Esophagus muscularis mucosa (tissue), 4 donors: ENCODE measurements around the gene H2AZ2. TPM values are rescaled to one million over a fixed set of nuclear protein-coding genes. Genes with fewer than 3 reads are reported as not detected.

Source experiments
- DNase-seq: peaks from one replicate; pipeline ENCODE4 v3.0.0-alpha.2; 2017; ENCODE audit errors: extremely low spot score
- H3K27ac ChIP-seq, 4 donors: fragments of 200-600 bp; sonication (generic); replicated peaks in 1 of 4; 1 replicate in 3 of 4; 2 replicates in 1 of 4; pipeline ENCODE4 v1.5.1; 2016 to 2019; ENCODE audit warnings: mild to moderate bottlenecking in 1 of 4
- H3K27me3 ChIP-seq, 4 donors: fragments of 200-600 bp; sonication (generic); one replicate each; pipeline versions ENCODE4 v1.5.1 to v1.6.0; 2016 to 2019
- H3K36me3 ChIP-seq, 4 donors: fragments of 200-600 bp; sonication (generic); one replicate each; pipeline ENCODE4 v1.5.1; 2016 to 2019
- H3K4me1 ChIP-seq, 4 donors: fragments of 200-600 bp; sonication (generic); one replicate each; pipeline ENCODE4 v1.5.1; 2016 to 2019
- H3K4me3 ChIP-seq, 4 donors: fragments of 200-600 bp; sonication (generic); 1 replicate in 2 of 4; 2 replicates in 2 of 4; pipeline ENCODE4 v1.5.1; 2016 to 2019; ENCODE audit warnings: mild to moderate bottlenecking in 4 of 4, moderate library complexity in 1 of 4
- H3K9me3 ChIP-seq, 4 donors: fragments of 200-600 bp; sonication (generic); 1 replicate in 3 of 4; 2 replicates in 1 of 4; pipeline ENCODE4 v1.5.1; 2016 to 2019
- EP300 ChIP-seq: sonication (generic); formaldehyde crosslinking; IDR thresholded peaks from one replicate; pipeline ENCODE4 v1.6.1; 2017; ENCODE audit warnings: antibody characterized with exemption
- POLR2A ChIP-seq: fragments of 450-650 bp; IDR thresholded peaks from one replicate; pipeline ENCODE4 v1.6.1; 2017; ENCODE audit warnings: antibody characterized with exemption, moderate library complexity, mild to moderate bottlenecking, low read depth
- POLR2AphosphoS5 ChIP-seq, 2 donors: sonication (generic); formaldehyde crosslinking; IDR thresholded peaks; one replicate each; pipeline ENCODE4 v1.6.1; 2017; ENCODE audit warnings: antibody characterized with exemption in 2 of 2
- WGBS: methylation state at CpG from one replicate; pipeline ENCODE4 v1.1.5; 2018; 5-methylcytosine and 5-hydroxymethylcytosine counted together
- intact Hi-C: fragments of 100-400 bp; cut with DNase I; formaldehyde crosslinking; loops from one replicate; pipeline ENCODE4 v1.15.1; 2023
- total RNA-seq, 4 donors: library from RNA; depleted of rRNA; stranded (reverse); fragments of >200 nt; gene quantifications; one replicate each; pipeline versions ENCODE4 v1.1.0 to v1.2.1, GENCODE V29; 2016
- TF ChIP-seq, protein P1 (sequence below), 3 experiments: fragments of 200-600 bp in 2 of 3; fragments of 450-650 bp in 1 of 3; sonication (generic) in 2 of 3; IDR thresholded peaks; one replicate each; pipeline ENCODE4 v1.5.1; 2017 to 2019; ENCODE audit warnings: antibody characterized with exemption in 3 of 3, mild to moderate bottlenecking in 2 of 3, moderate library complexity in 1 of 3

The H2AZ2 gene
- total RNA-seq, 4 donors from 2014 or later = 175 to 227 (median 203) TPM

DNA sequence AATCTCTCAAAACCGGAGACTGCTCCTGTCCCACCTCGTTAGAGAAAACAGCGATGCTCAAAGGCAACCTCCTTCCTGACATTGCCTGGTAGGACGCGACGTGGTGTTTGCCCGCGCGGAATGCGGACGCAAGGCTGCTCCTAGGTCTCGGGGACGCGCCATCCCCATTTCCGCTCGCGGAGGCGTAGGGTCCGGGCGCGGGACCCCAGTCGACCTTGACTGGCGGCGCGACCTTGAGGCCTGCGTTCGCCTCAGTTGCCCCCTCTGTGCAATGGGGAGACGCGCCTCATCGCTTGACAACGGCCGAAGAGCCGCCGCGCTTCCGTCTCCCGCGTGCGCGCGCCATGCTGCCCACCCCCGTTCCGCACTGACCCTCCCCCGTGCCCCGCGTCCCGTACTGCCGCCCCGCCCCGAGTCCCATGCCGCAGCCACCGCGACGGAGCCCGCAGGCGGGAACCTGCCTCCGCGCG, 51.8 kb downstream of the H2AZ2 start:
- DNase-seq = no peak
- Histone ChIP-seq H3K27ac (peak overlapping the region; percentile 95 to 100 (median 100)), H3K4me1 (peaks cover 25 to 55% (median 45%) of the 10 kb centered on the region in 4 donors), H3K27me3 (no peaks in the 10 kb centered on the region), H3K9me3 (no peaks in the 10 kb centered on the region), H3K4me3 (peak overlapping the region; percentile 75 to 91 (median 86)), H3K36me3 (peaks cover 17 to 25% (median 21%) of the 10 kb centered on the region in 4 donors)
- WGBS = under 1% methylated on average over 17 of the region's 59 CpGs
- intact Hi-C loops = loop anchor here (2.0 kb wide), 1 partner anchor 51 kb away; no protein-coding TSS in a partner anchor
- TF ChIP-seq EP300 (no peak), POLR2A (peak; percentile 20), POLR2AphosphoS5 (IDR thresholded peaks at IDR 0.05) (no peak)
- TF ChIP-seq, protein P1, sequence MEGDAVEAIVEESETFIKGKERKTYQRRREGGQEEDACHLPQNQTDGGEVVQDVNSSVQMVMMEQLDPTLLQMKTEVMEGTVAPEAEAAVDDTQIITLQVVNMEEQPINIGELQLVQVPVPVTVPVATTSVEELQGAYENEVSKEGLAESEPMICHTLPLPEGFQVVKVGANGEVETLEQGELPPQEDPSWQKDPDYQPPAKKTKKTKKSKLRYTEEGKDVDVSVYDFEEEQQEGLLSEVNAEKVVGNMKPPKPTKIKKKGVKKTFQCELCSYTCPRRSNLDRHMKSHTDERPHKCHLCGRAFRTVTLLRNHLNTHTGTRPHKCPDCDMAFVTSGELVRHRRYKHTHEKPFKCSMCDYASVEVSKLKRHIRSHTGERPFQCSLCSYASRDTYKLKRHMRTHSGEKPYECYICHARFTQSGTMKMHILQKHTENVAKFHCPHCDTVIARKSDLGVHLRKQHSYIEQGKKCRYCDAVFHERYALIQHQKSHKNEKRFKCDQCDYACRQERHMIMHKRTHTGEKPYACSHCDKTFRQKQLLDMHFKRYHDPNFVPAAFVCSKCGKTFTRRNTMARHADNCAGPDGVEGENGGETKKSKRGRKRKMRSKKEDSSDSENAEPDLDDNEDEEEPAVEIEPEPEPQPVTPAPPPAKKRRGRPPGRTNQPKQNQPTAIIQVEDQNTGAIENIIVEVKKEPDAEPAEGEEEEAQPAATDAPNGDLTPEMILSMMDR (IDR thresholded peaks at IDR 0.05) = no peak

DNA sequence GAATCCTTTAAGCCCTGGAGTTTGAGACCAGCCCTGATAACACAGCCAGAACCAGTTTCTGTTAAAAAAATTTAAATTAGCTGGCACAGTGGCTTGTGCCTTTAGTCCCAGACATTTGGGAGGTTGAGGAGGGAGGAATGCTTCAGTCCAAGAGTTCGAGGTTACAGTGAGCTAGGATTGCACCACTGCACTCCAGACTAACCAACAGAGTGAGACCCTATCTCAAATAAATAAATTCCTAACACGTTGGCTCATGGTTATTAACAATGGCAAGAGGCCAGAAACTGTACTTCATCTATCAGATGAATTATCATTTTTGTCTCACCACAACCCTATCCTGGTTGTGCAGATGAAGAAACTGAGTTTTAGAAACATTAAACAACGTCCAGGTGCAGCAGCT, 53.6 kb downstream of the H2AZ2 start:
- H3K27ac ChIP-seq = peak overlapping the region; percentile 23 to 60 (median 53)
- intact Hi-C loops = loop anchor here (2.0 kb wide), 1 partner anchor 44 kb away; no protein-coding TSS in a partner anchor
- no peak overlapping the region for H3K4me3 ChIP-seq
- H3K36me3 ChIP-seq = peaks cover 0 to 8% (median 4%) of the 10 kb centered on the region in 4 donors
- TF ChIP-seq POLR2A = no peak
- no peak for TF ChIP-seq POLR2AphosphoS5 (IDR thresholded peaks at IDR 0.05)
- TF ChIP-seq EP300 = no peak
- TF ChIP-seq, protein P1 (IDR thresholded peaks at IDR 0.05) = no peak
- H3K4me1 ChIP-seq = peaks cover 17 to 42% (median 34%) of the 10 kb centered on the region in 4 donors
- H3K27me3 ChIP-seq = no peaks in the 10 kb centered on the region
- 48% methylated on average over 3 of the region's 3 CpGs for WGBS
- no peak for DNase-seq
- H3K9me3 ChIP-seq = no peaks in the 10 kb centered on the region

DNA sequence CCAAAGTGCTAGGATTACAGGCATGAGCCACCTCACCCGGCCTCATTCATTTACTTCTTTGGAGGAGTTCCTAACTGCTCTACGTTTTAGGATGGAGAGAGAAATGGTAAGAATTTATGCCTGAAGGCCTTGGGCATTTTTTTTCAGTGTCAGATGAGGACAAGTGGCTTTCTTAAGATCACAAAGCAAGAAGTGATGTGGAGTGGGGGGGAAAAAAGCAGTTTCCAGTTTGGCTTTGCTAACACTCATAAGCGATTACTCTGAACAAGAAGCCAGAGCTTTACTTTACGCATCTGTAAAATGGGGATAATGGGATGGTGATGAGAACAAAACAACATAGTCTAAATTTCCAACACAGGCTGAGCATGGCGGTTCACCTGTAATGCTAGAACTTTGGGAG, 54.0 kb downstream of the H2AZ2 start:
- H3K4me3 ChIP-seq = no peak overlapping the region

DNA sequence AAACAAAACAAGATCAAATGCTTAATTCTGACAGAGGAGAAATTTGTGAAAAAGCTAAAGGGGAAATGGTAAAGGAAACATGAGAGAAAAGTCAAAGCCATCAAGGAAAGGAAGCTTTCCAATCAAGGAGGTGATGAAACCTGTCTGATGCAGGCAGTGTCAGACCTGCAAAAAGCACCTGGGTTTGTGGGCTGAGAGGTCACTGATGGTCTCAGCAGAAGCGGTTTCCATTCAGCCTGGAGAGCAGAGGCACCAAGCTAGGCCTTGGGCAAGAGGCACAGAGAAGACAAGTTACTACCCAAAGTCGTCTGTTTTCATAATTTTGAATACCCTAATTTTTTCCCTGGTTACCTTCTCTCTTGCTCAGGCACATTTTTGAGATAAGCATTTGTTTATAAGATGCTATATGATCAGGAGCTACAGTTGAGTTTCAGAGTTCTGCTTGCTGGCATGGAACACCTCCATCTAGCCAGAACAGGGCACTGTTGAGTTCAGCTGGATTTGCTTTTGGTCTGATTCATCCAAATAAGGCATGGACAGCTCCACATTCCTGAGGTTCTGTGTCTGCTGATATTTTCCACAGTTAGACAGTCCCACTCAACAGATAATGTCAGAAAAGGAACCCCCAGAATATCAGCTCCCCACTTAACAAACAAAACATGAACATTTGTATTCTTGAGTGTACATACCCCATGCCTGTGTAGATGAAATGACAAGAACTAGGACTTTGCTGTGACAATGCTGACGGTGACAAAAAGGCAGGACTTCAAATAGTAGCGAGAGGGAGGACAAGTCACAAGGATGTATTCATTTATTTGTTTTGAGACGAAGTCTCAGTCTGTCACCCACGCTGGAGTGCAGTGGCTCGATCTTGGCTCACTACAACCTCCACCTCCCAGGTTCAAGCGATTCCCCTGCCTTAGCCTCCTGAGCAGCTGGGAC, 56.3 kb downstream of the H2AZ2 start:
- TF ChIP-seq, protein P1 (IDR thresholded peaks at IDR 0.05) = peak in 1 of 3 experiments; percentile 16
- TF ChIP-seq EP300 = no peak
- no peaks in the 10 kb centered on the region for H3K9me3 ChIP-seq
- no peak overlapping the region for H3K4me3 ChIP-seq
- no peak for DNase-seq
- peak overlapping the region in 3 of 4 donors; percentile 29 to 54 (median 32) for H3K27ac ChIP-seq
- H3K27me3 ChIP-seq = no peaks in the 10 kb centered on the region
- peaks cover 3 to 23% (median 16%) of the 10 kb centered on the region in 4 donors for H3K4me1 ChIP-seq
- 78% methylated on average over 8 of the region's 8 CpGs for WGBS
- no peaks in the 10 kb centered on the region for H3K36me3 ChIP-seq
- intact Hi-C loops = no loop called here

More for the DNA sequence above, 54.0 kb downstream of the H2AZ2 start:
- Histone ChIP-seq H3K4me1 (peaks cover 13 to 37% (median 30%) of the 10 kb centered on the region in 4 donors), H3K27me3 (no peaks in the 10 kb centered on the region), H3K9me3 (no peaks in the 10 kb centered on the region), H3K27ac (peak overlapping the region; percentile 23 to 60 (median 53)), H3K36me3 (peaks cover 0 to 4% (median 1%) of the 10 kb centered on the region in 4 donors)
- 69% methylated on average over 5 of the region's 5 CpGs for WGBS
- TF ChIP-seq POLR2A (no peak), EP300 (no peak), POLR2AphosphoS5 (IDR thresholded peaks at IDR 0.05) (no peak)
- TF ChIP-seq, protein P1 (IDR thresholded peaks at IDR 0.05) = no peak
- intact Hi-C loops = loop anchor here (2.0 kb wide), 1 partner anchor 43 kb away; no protein-coding TSS in a partner anchor
- no peak for DNase-seq
